Right cardiac atrium (tissue), 5 donors: ENCODE results near the gene LPCAT1. TPM values are rescaled to one million over a fixed set of nuclear protein-coding genes. Genes with fewer than 3 reads are reported as not detected.
A peak's percentile ranks its signal among the peaks of the same experiment; 100 is the strongest.
"Not testable (repeated sequence)": the region's sequence is repeated elsewhere in the genome, so short reads cannot be mapped to it uniquely, and the experiment has no call there.

ENCODE experiments used
- ATAC-seq, 2 donors: fragments of 200-7000 bp; cut with Tn5 transposase; one replicate each; pipeline versions ENCODE4 v1.8.0 to v1.9.1; 2020; ENCODE audit warnings: moderate library complexity in 2 of 2, mild to moderate bottlenecking in 1 of 2
- DNase-seq, 3 donors: peaks; one replicate each; pipeline ENCODE4 v3.0.0-alpha.2; 2020
- H3K27ac ChIP-seq: one replicate; pipeline ENCODE4 v1.5.1; 2013; ENCODE audit warnings: mild to moderate bottlenecking, low read length, control low read depth, moderate library complexity
- H3K27me3 ChIP-seq: one replicate; pipeline ENCODE4 v1.6.1; 2013; ENCODE audit not compliant: control insufficient read depth, insufficient read depth
- H3K4me1 ChIP-seq: one replicate; pipeline ENCODE4 v1.6.1; 2013; ENCODE audit warnings: low read length; ENCODE audit not compliant: control insufficient read depth, insufficient read depth
- H3K4me3 ChIP-seq: one replicate; pipeline ENCODE4 v1.5.1; 2013; ENCODE audit warnings: low read length, control low read depth
- H3K9me3 ChIP-seq: one replicate; pipeline ENCODE4 v1.6.1; 2013; ENCODE audit warnings: low read length; ENCODE audit not compliant: control insufficient read depth
- WGBS: extraction: QIAGEN DNeasy Blood & Tissue Kit; methylation state at CpG from one replicate; pipeline ENCODE4 v1.1.7; 2013; 5-methylcytosine and 5-hydroxymethylcytosine counted together
- intact Hi-C, 4 donors: fragments of 100-400 bp; cut with DNase I; formaldehyde crosslinking; loops; one replicate each; pipeline versions ENCODE4 v1.11.0 to v1.14.0; 2022 to 2023
- polyA plus RNA-seq: library from polyadenylated mRNA; stranded (reverse); fragments of 200-250 nt; gene quantifications from one replicate; pipeline ENCODE4 v1.2.3, GENCODE V29; 2013
- total RNA-seq, 4 donors: library from RNA; stranded (reverse); fragmentation: NEBNext Ultra II Directional; extraction: Animal tissue kit (Norgen Biotek cat#: 25700); gene quantifications; one replicate each; pipeline ENCODE4 v1.2.1, GENCODE V29; 2021
- donor health status: healthy with polysubstance abuse.
- donor health status: DM: no; HTN: yes; CAD: no.
- donor health status: DM: no; HTN: no; CAD: no.
- donor health status: DM: no; HTN: yes; CAD: no; lungs with severe emphysema.
- donor health status: DM: yes; HTN: yes; CAD: no.

Gene LPCAT1
- total and polyA plus RNA-seq, 5 donors, result 11.0 to 19.7 (median 15.6) TPM

GRCh38 chr5:1516615-1517601 lies 6.9 kb downstream of the LPCAT1 start:
- WGBS, result 84% methylated on average over 19 of the region's 19 CpGs
- ATAC-seq (no peak), DNase-seq (peak; percentile 22 to 53 (median 42))
- no peaks in the 10 kb centered on the region for H3K4me1 ChIP-seq
- intact Hi-C loops, result no loop called here
- no peak overlapping the region for H3K27ac ChIP-seq
- no peak overlapping the region for H3K4me3 ChIP-seq
- H3K9me3 ChIP-seq, result no peaks in the 10 kb centered on the region
- H3K27me3 ChIP-seq, result no peaks in the 10 kb centered on the region

GRCh38 chr5:1515921-1516571 lies 7.7 kb downstream of the LPCAT1 start:
- ATAC-seq (no peak), DNase-seq (peak in 2 of 3 donors; percentile 3 to 36)
- intact Hi-C loops, result no loop called here
- Histone ChIP-seq H3K4me3 (no peak overlapping the region), H3K9me3 (no peaks in the 10 kb centered on the region), H3K4me1 (no peaks in the 10 kb centered on the region), H3K27me3 (no peaks in the 10 kb centered on the region), H3K27ac (no peak overlapping the region)
- 88% methylated on average over 8 of the region's 8 CpGs for WGBS

- ATAC-seq, result no peak
- 81% methylated on average over 11 of the region's 11 CpGs for WGBS
- no peak overlapping the region for H3K4me3 ChIP-seq
- no peaks in the 10 kb centered on the region for H3K4me1 ChIP-seq
- intact Hi-C loops, result no loop called here
- DNase-seq, result peak; percentile 15 to 57 (median 32)
- H3K27me3 ChIP-seq, result no peaks in the 10 kb centered on the region
- H3K27ac ChIP-seq, result no peak overlapping the region
- H3K9me3 ChIP-seq, result no peaks in the 10 kb centered on the region
Observed at GRCh38 chr5:1515311-1515920, 8.3 kb downstream of the LPCAT1 start.

- H3K27ac ChIP-seq, ATAC-seq, H3K9me3 ChIP-seq, H3K4me3 ChIP-seq, H3K27me3 ChIP-seq, intact Hi-C loops, H3K4me1 ChIP-seq: not testable (repeated sequence)
- 92% methylated on average over 11 of the region's 11 CpGs for WGBS
- peak in 2 of 3 donors; percentile 5 to 23 for DNase-seq
Observed at GRCh38 chr5:1514819-1515310, 8.9 kb downstream of the LPCAT1 start.

GRCh38 chr5:1514027-1514818 lies 9.5 kb downstream of the LPCAT1 start:
- intact Hi-C loops, result no loop called here
- Histone ChIP-seq H3K27ac (no peak overlapping the region), H3K27me3 (no peaks in the 10 kb centered on the region), H3K4me1 (no peaks in the 10 kb centered on the region), H3K4me3 (no peak overlapping the region), H3K9me3 (no peaks in the 10 kb centered on the region)
- 85% methylated on average over 30 of the region's 30 CpGs for WGBS
- ATAC-seq (no peak), DNase-seq (peak; percentile 11 to 48 (median 23))

GRCh38 chr5:1513326-1514026 lies 10.3 kb downstream of the LPCAT1 start:
- DNase-seq, result peak in 2 of 3 donors; percentile 31 to 46
- Histone ChIP-seq H3K4me3 (no peak overlapping the region), H3K27ac (no peak overlapping the region), H3K4me1 (no peaks in the 10 kb centered on the region), H3K27me3 (no peaks in the 10 kb centered on the region), H3K9me3 (no peaks in the 10 kb centered on the region)
- intact Hi-C loops, result no loop called here
- WGBS, result 72% methylated on average over 26 of the region's 26 CpGs
- ATAC-seq, result no peak

- Histone ChIP-seq H3K4me3 (no peak overlapping the region), H3K27me3 (no peaks in the 10 kb centered on the region), H3K9me3 (no peaks in the 10 kb centered on the region), H3K27ac (no peak overlapping the region), H3K4me1 (no peaks in the 10 kb centered on the region)
- intact Hi-C loops, result no loop called here
- ATAC-seq (no peak), DNase-seq (peak in 2 of 3 donors; percentile 25 to 49)
- WGBS, result 94% methylated on average over 25 of the region's 25 CpGs
Observed at GRCh38 chr5:1512541-1513291, 11.0 kb downstream of the LPCAT1 start.

GRCh38 chr5:1511651-1512540 lies 11.9 kb downstream of the LPCAT1 start:
- H3K4me1 ChIP-seq, result no peaks in the 10 kb centered on the region
- no peaks in the 10 kb centered on the region for H3K27me3 ChIP-seq
- no peaks in the 10 kb centered on the region for H3K9me3 ChIP-seq
- ATAC-seq, result no peak
- no peak overlapping the region for H3K4me3 ChIP-seq
- H3K27ac ChIP-seq, result no peak overlapping the region
- intact Hi-C loops, result no loop called here
- DNase-seq, result peak in 2 of 3 donors; percentile 12 to 55
- 84% methylated on average over 21 of the region's 21 CpGs for WGBS

- no peaks in the 10 kb centered on the region for H3K27me3 ChIP-seq
- intact Hi-C loops, result no loop called here
- H3K27ac ChIP-seq, result no peak overlapping the region
- no peaks in the 10 kb centered on the region for H3K4me1 ChIP-seq
- WGBS, result 96% methylated on average over 20 of the region's 20 CpGs
- ATAC-seq (no peak), DNase-seq (peak; percentile 10 to 46 (median 42))
- no peak overlapping the region for H3K4me3 ChIP-seq
- no peaks in the 10 kb centered on the region for H3K9me3 ChIP-seq
Observed at GRCh38 chr5:1511048-1511447, 12.7 kb downstream of the LPCAT1 start.
